Gastroesophageal sphincter (tissue), 4 donors: ENCODE results near the gene TMEM203. TPM values are rescaled to one million over a fixed set of nuclear protein-coding genes. Genes with fewer than 3 reads are reported as not detected.
"Not testable (repeated sequence)": the region's sequence is repeated elsewhere in the genome, so short reads cannot be mapped to it uniquely, and the experiment has no call there.

Source experiments
- ATAC-seq: fragments of 150-250 bp; one replicate; pipeline ENCODE4 v1.9.1; 2016; ENCODE audit warnings: mild to moderate bottlenecking, moderate library complexity
- H3K27ac ChIP-seq, 4 donors: fragments of 200-600 bp; sonication (generic) in 3 of 4; 1 replicate in 3 of 4; 2 replicates in 1 of 4; pipeline ENCODE4 v1.5.1; 2016 to 2019
- H3K27me3 ChIP-seq: fragments of 200-600 bp; sonication (generic); one replicate; pipeline ENCODE4 v1.5.1; 2019
- H3K36me3 ChIP-seq, 2 donors: fragments of 200-600 bp; sonication (generic); one replicate each; pipeline ENCODE4 v1.5.1; 2019; ENCODE audit warnings: control low read depth in 1 of 2
- H3K4me1 ChIP-seq, 3 donors: fragments of 200-600 bp; sonication (generic); 1 replicate in 2 of 3; 2 replicates in 1 of 3; pipeline ENCODE4 v1.5.1; 2016 to 2019; ENCODE audit warnings: control low read depth in 2 of 3
- H3K4me3 ChIP-seq, 2 donors: fragments of 200-600 bp; sonication (generic); one replicate each; pipeline ENCODE4 v1.5.1; 2019; ENCODE audit warnings: mild to moderate bottlenecking in 1 of 2, moderate library complexity in 1 of 2
- H3K9me3 ChIP-seq, 3 donors: fragments of 200-600 bp; sonication (generic); one replicate each; pipeline ENCODE4 v1.5.1; 2017 to 2019; ENCODE audit warnings: control low read depth in 2 of 3
- CTCF ChIP-seq, 4 experiments: fragments of 200-600 bp in 2 of 4; fragments of 450-650 bp in 2 of 4; sonication (generic) in 1 of 4; IDR thresholded peaks; one replicate each; pipeline ENCODE4 v1.5.1; 2017 to 2019; ENCODE audit warnings: antibody characterized with exemption in 4 of 4, mild to moderate bottlenecking in 2 of 4, moderate library complexity in 2 of 4
- EP300 ChIP-seq: sonication (generic); formaldehyde crosslinking; IDR thresholded peaks from one replicate; pipeline ENCODE4 v1.6.1; 2017; ENCODE audit warnings: antibody characterized with exemption, mild to moderate bottlenecking
- POLR2A ChIP-seq, 2 donors: fragments of 450-650 bp; IDR thresholded peaks; one replicate each; pipeline ENCODE4 v1.6.1; 2017; ENCODE audit warnings: antibody characterized with exemption in 2 of 2, mild to moderate bottlenecking in 2 of 2, moderate library complexity in 1 of 2
- POLR2AphosphoS5 ChIP-seq: sonication (generic); formaldehyde crosslinking; IDR thresholded peaks from one replicate; pipeline ENCODE4 v1.6.1; 2017; ENCODE audit warnings: antibody characterized with exemption
- WGBS, 2 donors: methylation state at CpG; one replicate each; pipeline ENCODE4 v1.1.5; 2018; ENCODE audit warnings: low coverage in 1 of 2; 5-methylcytosine and 5-hydroxymethylcytosine counted together
- total RNA-seq, 4 donors: library from RNA; depleted of rRNA; stranded (reverse); fragments of >200 nt; gene quantifications; one replicate each; pipeline ENCODE4 v1.1.0, GENCODE V29; 2016

The TMEM203 gene
- total RNA-seq, 4 donors from 2014 or later, result 21.9 to 36.1 (median 29.1) TPM

- peak overlapping the region in 3 of 4 donors; percentile 4 to 99 (median 19) for H3K27ac ChIP-seq
- TF ChIP-seq POLR2A (IDR thresholded peaks at IDR 0.05) (peak in 1 of 2 donors; percentile 4), POLR2AphosphoS5 (no peak), EP300 (no peak), CTCF (IDR thresholded peaks at IDR 0.05) (no peak)
- no peak for ATAC-seq
Observed at GRCh38 chr9:137243626-137244485, 38.4 kb upstream of the TMEM203 start.

GRCh38 chr9:137243266-137243625 is 37.8 kb upstream of the TMEM203 start:
- Histone ChIP-seq H3K36me3 (peaks cover 0 to 22% of the 10 kb centered on the region in 2 donors), H3K27ac (peak overlapping the region in 3 of 4 donors; percentile 4 to 99 (median 99)), H3K4me1 (peaks cover 0 to 58% (median 33%) of the 10 kb centered on the region in 3 donors)
- ATAC-seq, H3K27me3 ChIP-seq, H3K9me3 ChIP-seq, H3K4me3 ChIP-seq: not testable (repeated sequence)
- 84% methylated on average over 3 of the region's 18 CpGs; no CpG with 5 or more reads in 1 of the 2 donors for WGBS, 2 donors

More at GRCh38 chr9:137243626-137244485, 38.4 kb upstream of the TMEM203 start:
- H3K9me3 ChIP-seq, result no peaks in the 10 kb centered on the region
- H3K36me3 ChIP-seq, result peaks cover 0 to 22% of the 10 kb centered on the region in 2 donors
- H3K4me3 ChIP-seq, result no peak overlapping the region
- peaks cover 0 to 52% (median 27%) of the 10 kb centered on the region in 3 donors for H3K4me1 ChIP-seq
- 68% methylated on average over 3 of the region's 15 CpGs; no CpG with 5 or more reads in 1 of the 2 donors for WGBS, 2 donors
- no peaks in the 10 kb centered on the region for H3K27me3 ChIP-seq

GRCh38 chr9:137242269-137243203 is 37.1 kb upstream of the TMEM203 start:
- peak overlapping the region in 3 of 4 donors; percentile 95 to 99 (median 99) for H3K27ac ChIP-seq
- WGBS, 2 donors, result 43% methylated on average over 5 of the region's 36 CpGs; no CpG with 5 or more reads in 1 of the 2 donors
- peaks cover 0 to 65% (median 33%) of the 10 kb centered on the region in 3 donors for H3K4me1 ChIP-seq

GRCh38 chr9:137241490-137242268 is 36.2 kb upstream of the TMEM203 start:
- no peak for TF ChIP-seq POLR2AphosphoS5
- TF ChIP-seq EP300, result no peak
- TF ChIP-seq POLR2A (IDR thresholded peaks at IDR 0.05), result no peak
- TF ChIP-seq CTCF (IDR thresholded peaks at IDR 0.05), result no peak
- Histone ChIP-seq H3K27me3 (no peaks in the 10 kb centered on the region), H3K4me1 (peaks cover 0 to 74% (median 36%) of the 10 kb centered on the region in 3 donors), H3K27ac (peak overlapping the region; percentile 65 to 99 (median 97)), H3K36me3 (peaks cover 0 to 22% of the 10 kb centered on the region in 2 donors), H3K4me3 (peak overlapping the region; percentile 56 to 82), H3K9me3 (no peaks in the 10 kb centered on the region)
- no CpG with 5 or more reads among the region's 83 CpGs for WGBS, 2 donors
- peak; percentile 56 for ATAC-seq

More at GRCh38 chr9:137242269-137243203, 37.1 kb upstream of the TMEM203 start:
- ATAC-seq, result no peak
- Histone ChIP-seq H3K4me3 (peak overlapping the region; percentile 56 to 82), H3K36me3 (peaks cover 0 to 22% of the 10 kb centered on the region in 2 donors), H3K27me3 (no peaks in the 10 kb centered on the region), H3K9me3 (no peaks in the 10 kb centered on the region)
- TF ChIP-seq EP300 (no peak), CTCF (IDR thresholded peaks at IDR 0.05) (no peak), POLR2AphosphoS5 (no peak), POLR2A (IDR thresholded peaks at IDR 0.05) (no peak)
